Measurements from ENCODE around the gene CTSD.
"Not testable (repeated sequence)": the region's sequence is repeated elsewhere in the genome, so short reads cannot be mapped to it uniquely, and the experiment has no call there.

The CTSD gene

DNA sequence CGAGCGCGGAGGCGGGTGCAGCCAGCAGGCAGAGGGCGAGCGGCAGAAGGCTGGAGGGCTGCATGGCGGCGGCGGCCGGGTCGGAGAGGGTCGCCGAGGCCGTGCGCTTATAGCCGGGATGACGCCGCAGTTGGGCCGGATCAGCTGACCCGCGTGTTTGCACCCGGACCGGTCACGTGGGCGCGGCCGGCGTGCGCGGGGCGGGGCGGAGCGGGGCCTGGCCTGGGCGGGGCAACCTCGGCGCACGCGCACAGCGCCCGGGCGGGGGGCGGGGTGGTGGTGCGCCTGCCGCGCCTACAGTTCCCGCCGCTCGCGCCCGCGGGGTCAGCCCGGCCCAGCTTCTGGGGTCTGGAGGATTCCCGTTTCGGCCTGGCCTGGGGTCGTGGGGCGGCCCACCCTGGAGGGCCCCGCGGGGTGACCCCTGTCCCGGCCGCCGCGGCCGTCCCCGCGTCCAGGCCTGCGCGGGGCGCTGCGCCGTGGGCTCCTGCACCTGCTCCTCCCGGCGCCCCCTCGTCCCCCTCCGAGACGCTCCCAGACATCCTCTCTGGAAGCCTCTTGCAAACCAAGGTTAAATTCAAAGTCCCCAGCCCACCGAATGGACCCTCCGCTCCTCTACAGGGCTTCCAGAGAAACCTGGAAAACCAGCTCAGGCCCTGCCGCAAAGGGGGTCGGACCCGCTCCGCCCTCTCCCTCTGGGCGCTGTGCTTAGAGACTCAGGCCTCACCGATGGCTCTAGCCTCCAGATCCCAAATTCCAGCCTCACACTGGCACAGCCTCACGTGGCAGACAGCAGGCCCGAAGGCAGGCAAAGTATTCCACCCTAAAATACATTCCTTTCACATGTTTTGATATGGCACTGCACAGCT lies at the start of gene CTSD:
Gene CTSD (minus strand): TSS at position 132 of the 866 bp plus-strand sequence. CDS start 68 bp downstream, at position 64.
- 0 out of 2 replicates have a peak, but pooled peaks have one; percentile 21 for TF ChIP-seq CTCF (conservative IDR thresholded peaks at IDR 0.05)
- peak within 1 kb of the TSS; percentile 86 for H3K27ac ChIP-seq

DNA sequence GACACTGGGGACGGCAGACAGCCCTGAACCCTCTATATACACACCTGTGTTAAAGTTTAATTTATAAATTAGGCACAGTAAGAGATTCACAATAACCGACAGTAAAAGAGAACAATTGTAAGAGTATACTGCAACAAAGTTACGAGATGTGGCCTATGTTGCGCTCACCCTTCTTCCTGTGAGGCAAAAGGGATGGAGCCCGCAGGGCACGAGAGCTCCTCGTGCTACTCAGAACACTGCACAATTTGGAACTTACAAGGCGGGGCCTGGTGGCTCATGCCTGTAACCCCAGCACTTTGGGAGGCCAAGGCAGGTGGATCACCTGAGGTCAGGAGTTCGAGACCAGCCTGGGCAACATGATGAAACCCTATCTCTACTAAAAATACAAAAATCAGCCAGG lies 49.6 kb upstream of the CTSD start:
- H3K27ac ChIP-seq: not testable (repeated sequence)

DNA sequence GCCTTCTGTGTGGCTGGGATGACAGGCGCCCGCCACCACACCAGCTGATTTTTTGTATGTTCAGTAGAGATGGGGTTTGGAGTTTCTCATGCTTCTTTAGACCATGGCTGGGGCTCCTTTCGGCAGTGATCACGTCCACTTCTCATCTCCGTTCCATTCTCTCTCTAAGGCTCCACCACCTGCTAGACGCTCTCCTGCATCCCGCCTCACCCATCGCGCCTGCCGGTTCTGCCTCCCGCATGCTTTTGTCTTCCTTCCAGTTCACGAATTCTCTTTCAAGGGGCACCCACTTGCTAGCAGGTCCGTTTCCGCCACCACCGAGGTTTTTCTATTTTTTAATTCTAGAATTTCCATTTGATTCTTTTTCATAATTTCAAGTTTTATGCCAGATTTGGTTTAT lies 49.1 kb upstream of the CTSD start:
- TF ChIP-seq CTCF (conservative IDR thresholded peaks at IDR 0.05): no peak
- no peak overlapping the region for H3K27ac ChIP-seq

- TF ChIP-seq CTCF (conservative IDR thresholded peaks at IDR 0.05): no peak
- H3K27ac ChIP-seq: no peak overlapping the region
These were observed 48.5 kb upstream of the CTSD start for GRCh38 chr11:1812274-1812673.

- H3K27ac ChIP-seq: no peak overlapping the region
- no peak for TF ChIP-seq CTCF (conservative IDR thresholded peaks at IDR 0.05)
These were observed 47.0 kb upstream of the CTSD start for GRCh38 chr11:1810761-1811160.

DNA sequence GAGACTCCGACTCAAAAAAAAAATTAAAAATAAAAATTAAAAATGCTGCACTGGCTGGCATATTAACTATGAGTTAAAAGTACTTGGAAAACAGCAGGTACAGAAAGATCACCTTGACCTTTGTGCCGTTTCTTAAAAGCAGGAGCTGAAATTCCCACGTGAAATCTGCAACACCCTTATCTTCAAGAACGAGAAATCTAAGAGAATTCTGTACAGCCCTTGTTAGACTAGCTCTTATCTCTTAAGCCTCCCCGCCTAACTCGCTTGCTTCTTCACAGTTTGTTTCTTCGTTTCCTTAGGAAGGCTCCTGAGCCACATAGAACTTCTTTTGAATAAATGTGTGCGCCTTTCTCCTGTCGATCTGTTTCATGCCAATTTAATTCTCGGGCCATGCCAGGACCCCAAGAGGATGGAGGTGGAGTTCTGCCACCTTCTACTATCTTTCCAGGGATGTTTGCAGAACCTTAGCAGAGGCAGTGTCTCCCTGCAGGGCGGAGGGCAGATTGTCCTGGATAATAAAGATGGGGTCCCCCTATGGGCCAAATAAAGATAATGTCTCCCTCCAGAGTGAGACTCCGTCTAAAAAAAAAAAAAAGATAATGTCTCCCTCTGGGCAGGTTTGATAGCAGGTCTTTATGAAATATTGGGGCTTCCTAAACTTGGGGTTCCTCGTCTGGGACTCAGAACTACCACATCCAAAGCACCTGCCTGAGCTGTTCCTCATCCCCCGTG lies 43.7 kb upstream of the CTSD start:
- H3K27ac ChIP-seq: no peak overlapping the region
- no peak for TF ChIP-seq CTCF (conservative IDR thresholded peaks at IDR 0.05)

DNA sequence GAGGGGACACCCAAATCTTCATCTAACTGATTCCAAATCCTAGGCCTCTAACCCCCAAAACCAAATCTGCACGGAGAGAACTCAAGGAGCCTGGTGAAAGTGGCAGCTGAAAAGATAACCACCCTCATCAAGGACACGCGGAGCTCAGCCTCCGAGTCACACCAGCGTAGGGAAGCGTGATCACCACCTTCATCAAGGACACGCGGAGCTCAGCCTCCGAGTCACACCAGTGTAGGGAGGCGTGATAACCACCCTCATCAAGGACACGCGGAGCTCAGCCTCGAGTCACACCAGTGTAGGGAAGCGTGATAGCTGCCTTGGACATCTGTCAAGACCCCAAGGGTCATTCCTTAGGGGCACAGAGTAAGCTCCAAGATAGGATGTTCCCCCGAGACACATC lies 41.8 kb upstream of the CTSD start:
- no peak overlapping the region for H3K27ac ChIP-seq
- no peak for TF ChIP-seq CTCF (conservative IDR thresholded peaks at IDR 0.05)

DNA sequence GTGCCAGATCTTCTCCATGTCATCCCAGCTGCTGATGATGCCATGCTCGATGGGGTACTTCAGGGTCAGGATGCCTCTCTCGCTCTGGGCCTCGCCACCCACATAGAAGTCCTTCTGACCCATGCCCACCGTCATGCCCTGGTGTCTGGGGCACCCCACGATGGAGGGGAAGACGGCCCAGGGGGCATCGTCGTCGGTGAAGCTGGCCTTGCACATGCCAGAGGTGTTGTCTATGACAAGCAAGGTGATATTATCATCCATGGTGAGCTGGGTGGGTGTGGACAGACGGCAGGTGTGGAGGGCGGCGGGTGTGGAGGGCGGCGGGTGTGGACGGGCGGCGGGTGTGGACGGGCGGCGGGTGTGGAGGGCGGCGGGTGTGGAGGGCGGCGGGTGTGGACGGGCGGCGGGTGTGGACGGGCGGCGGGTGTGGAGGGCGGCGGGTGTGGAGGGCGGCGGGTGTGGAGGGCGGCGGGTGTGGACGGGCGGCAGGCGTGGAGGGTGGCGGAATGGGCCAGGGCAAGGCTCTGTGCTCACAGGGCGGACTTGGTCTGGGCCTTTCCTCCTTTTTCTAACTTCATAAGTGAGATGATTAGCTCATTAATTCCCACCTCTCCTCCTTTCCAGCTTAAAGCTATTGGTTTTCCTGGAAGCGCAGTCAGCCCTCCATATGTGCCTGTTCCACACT lies 40.2 kb upstream of the CTSD start:
- H3K27ac ChIP-seq: not testable (repeated sequence)
